BE2C (cell line): ENCODE measurements around the gene NOTCH4.
"Not testable (repeated sequence)": the region's sequence is repeated elsewhere in the genome, so short reads cannot be mapped to it uniquely, and the experiment has no call there.

Source experiments
- DNase-seq: peaks from one replicate; pipeline ENCODE4 v3.0.0-alpha.2; 2020
- H3K27me3 ChIP-seq: fragments of 250-450 bp; sonication (Bioruptor Pico); 2 replicates; pipeline ENCODE4 v1.5.1; 2020; ENCODE audit warnings: mild to moderate bottlenecking
- H3K36me3 ChIP-seq: fragments of 250-450 bp; sonication (Bioruptor Pico); 2 replicates; pipeline ENCODE4 v1.5.1; 2020; ENCODE audit warnings: mild to moderate bottlenecking
- H3K4me1 ChIP-seq: fragments of 250-450 bp; sonication (Bioruptor Pico); 2 replicates; pipeline ENCODE4 v1.5.1; 2020
- H3K4me3 ChIP-seq: 2 replicates; pipeline ENCODE4 v1.5.1; 2011; ENCODE audit warnings: low read depth, low read length
- H3K9me3 ChIP-seq: fragments of 250-450 bp; sonication (Bioruptor Pico); 2 replicates; pipeline ENCODE4 v1.5.1; 2020
- TF ChIP-seq, protein P1 (sequence below): IDR thresholded peaks from 2 replicates; pipeline ENCODE4 v1.5.1; 2012; ENCODE audit warnings: mild to moderate bottlenecking, low read depth, low read length

NOTCH4 gene

DNA sequence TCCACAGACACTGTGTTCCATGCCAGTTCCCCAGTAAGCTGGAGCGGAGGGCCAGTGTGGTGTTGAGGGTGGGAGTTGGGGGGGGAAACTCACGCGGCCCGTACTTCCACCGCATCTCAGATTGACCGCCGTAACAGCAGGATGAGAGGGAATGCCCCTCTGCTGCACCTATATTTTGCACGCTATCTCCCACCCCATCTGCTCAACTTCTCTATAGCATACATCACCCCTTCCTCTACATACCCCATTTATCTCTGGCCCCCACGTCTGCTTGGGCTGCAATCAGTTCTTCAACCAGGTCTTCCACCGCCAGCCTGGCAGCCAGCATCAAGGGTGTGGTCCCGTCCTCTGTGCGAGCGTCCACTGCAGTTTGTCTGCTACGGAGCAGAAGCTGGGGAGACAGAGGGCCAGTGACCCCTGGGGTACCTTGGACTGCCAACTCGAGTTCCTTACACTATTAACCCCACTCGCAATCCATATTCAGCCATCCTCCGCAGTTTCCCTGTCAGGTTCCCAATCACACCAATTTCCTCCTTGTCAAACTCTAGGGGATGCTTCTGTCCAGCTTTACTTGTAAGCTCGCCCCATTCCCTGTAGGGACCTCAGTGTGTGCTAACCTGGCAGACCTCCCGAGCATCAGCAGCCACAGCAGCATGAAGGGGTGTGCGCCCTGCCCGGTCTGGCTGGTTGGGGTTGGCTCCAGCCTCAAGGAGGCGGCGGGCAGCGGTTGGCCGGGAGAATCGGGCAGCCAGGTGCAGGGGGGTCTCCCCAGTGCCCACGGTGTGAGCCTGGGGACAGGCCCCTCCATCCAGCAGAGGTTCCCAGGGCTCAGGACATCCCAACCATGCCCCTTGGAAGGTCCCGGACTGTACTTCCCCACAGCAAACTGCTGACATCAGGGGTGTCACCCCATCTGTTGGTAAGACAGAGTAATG lies 26.9 kb downstream of the NOTCH4 start:
- no peaks in the 10 kb centered on the region for H3K27me3 ChIP-seq
- H3K4me3 ChIP-seq, result peak overlapping the region; percentile 90
- no peaks in the 10 kb centered on the region for H3K9me3 ChIP-seq
- H3K36me3 ChIP-seq, result no peaks in the 10 kb centered on the region
- TF ChIP-seq, protein P1, sequence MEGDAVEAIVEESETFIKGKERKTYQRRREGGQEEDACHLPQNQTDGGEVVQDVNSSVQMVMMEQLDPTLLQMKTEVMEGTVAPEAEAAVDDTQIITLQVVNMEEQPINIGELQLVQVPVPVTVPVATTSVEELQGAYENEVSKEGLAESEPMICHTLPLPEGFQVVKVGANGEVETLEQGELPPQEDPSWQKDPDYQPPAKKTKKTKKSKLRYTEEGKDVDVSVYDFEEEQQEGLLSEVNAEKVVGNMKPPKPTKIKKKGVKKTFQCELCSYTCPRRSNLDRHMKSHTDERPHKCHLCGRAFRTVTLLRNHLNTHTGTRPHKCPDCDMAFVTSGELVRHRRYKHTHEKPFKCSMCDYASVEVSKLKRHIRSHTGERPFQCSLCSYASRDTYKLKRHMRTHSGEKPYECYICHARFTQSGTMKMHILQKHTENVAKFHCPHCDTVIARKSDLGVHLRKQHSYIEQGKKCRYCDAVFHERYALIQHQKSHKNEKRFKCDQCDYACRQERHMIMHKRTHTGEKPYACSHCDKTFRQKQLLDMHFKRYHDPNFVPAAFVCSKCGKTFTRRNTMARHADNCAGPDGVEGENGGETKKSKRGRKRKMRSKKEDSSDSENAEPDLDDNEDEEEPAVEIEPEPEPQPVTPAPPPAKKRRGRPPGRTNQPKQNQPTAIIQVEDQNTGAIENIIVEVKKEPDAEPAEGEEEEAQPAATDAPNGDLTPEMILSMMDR, result no peak
- DNase-seq, result no peak
- H3K4me1 ChIP-seq, result peaks cover 2% of the 10 kb centered on the region; the same call in 1 of the 2 replicates

DNA sequence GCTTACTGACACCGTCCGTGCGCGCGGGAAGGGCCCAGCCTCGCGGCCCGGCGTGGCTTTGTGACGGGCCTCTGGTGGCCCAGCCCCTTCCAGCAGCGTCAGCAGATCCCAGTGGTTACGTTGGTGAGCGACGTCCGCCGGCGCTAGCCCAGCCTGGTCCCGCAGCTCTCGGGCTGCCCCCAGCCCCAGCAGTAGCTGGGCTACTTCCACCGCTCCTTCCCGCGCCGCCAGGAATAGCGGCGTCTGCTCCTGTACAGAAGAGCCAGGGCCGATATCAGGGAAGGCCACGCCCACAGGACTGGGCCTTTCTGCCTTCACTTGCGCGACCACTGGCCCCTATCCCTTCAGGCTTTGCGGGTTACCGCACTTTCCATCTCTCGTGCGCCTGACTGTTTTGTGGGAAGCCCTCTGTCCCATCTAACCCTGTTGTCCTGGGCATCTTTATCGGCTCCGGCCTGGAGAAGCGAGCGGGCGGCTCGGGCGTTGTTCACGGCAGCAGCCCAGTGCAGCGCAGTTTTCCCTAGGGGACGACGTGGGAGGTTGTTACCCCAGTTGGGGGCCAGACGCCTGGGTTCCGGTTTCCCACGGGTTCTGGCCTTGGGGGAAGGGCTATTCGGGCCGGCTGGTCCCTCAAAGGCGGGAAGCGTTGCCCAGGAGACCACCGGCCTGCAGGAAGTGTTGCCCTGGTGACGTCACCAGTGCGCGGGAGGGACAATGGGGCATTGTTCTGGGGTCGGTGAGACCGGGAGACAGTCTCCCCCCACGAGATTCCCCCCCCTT lies 27.8 kb downstream of the NOTCH4 start:
- H3K9me3 ChIP-seq, result no peaks in the 10 kb centered on the region
- H3K4me3 ChIP-seq, result peak overlapping the region; percentile 90
- H3K36me3 ChIP-seq, result no peaks in the 10 kb centered on the region
- DNase-seq, result peak; percentile 95
- H3K4me1 ChIP-seq, result peaks cover 2% of the 10 kb centered on the region; the same call in 1 of the 2 replicates
- no peaks in the 10 kb centered on the region for H3K27me3 ChIP-seq
- TF ChIP-seq, protein P1, result no peak

DNA sequence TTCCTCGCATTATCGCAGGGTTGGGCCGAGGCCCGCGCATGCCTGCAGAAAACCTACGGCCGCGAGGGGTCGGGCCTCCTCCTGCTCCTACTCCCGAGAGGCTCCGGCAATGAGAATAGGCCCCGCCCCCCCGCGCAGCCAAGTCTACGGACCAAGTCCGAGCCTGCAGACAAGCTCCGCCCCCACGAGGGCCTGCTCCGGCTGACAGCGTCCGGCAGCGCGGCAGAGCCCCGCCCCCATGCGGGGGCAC lies 28.3 kb downstream of the NOTCH4 start:
- Histone ChIP-seq H3K9me3 (no peaks in the 10 kb centered on the region), H3K27me3 (no peaks in the 10 kb centered on the region), H3K36me3 (no peaks in the 10 kb centered on the region), H3K4me3 (peak overlapping the region; percentile 52), H3K4me1 (peaks cover 2% of the 10 kb centered on the region; the same call in 1 of the 2 replicates)
- TF ChIP-seq, protein P1, result peak; percentile 40; the same call in 1 of the 2 replicates
- peak; percentile 100 for DNase-seq

DNA sequence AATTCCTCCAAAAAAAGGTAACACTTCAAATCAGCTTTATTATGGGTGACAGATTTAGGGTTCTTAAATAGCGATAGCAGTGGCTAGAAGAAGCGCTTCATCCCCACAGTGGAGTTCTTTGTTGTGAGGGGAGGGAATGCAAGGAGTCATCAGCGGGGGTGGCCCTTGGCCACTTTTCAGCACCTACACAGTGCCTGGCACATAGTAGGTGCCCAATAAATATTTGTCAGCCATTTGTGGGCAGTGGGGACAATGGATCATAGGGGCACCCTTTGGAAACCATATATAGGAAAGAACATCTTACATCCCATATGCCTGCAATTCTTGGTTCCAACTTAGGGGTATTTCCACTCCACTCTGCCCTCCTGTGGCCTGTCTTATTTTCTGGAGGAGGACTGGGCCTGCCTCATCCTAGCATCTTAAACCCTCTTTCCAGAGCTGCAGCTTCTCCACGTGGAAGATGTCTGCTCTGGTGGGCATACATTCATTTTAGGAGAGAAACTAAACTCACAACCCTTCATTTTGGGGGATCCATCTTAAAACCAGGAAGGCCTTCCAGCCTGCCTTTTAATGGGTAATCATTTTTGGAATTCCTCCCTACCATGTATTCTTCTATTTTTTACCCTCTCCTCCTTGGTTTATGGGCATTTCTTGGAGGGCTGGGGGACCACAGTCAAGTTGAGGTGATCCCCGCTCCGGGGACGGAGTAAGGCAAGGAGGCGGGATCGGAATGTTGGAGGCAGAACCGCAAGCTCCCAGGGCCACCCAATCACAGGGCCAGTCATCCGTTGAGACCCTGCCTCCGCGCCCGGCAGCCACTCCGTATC lies 28.8 kb downstream of the NOTCH4 start:
- no peak for DNase-seq
- H3K27me3 ChIP-seq, result no peaks in the 10 kb centered on the region
- H3K9me3 ChIP-seq, result no peaks in the 10 kb centered on the region
- TF ChIP-seq, protein P1, result peak; percentile 63
- peak overlapping the region; percentile 52 for H3K4me3 ChIP-seq
- peaks cover 2% of the 10 kb centered on the region; the same call in 1 of the 2 replicates for H3K4me1 ChIP-seq
- no peaks in the 10 kb centered on the region for H3K36me3 ChIP-seq

DNA sequence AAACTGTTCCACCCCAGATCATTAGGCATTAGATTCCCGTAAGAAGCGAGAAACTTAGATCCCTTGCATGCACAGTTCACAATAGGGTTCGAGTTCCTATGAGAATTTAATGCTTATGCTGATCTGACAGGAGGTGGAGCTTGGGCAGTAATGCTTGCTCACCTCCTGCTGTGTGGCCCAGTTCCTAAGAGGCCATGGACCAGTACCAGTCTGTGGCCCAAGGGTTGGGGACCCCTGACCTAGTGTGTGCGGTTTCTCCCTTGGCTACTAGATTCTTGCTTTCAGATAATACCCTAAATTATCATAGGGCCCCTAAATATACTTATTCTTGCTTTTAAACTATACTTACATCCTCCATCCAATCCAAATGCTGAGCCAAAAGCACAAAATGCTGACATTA lies 29.5 kb downstream of the NOTCH4 start:
- H3K27me3 ChIP-seq, result no peaks in the 10 kb centered on the region
- H3K36me3 ChIP-seq, result no peaks in the 10 kb centered on the region
- H3K9me3 ChIP-seq, result no peaks in the 10 kb centered on the region
- H3K4me1 ChIP-seq, result peaks cover 2% of the 10 kb centered on the region; the same call in 1 of the 2 replicates
- no peak for DNase-seq
- TF ChIP-seq, protein P1, result no peak
- H3K4me3 ChIP-seq, result no peak overlapping the region

DNA sequence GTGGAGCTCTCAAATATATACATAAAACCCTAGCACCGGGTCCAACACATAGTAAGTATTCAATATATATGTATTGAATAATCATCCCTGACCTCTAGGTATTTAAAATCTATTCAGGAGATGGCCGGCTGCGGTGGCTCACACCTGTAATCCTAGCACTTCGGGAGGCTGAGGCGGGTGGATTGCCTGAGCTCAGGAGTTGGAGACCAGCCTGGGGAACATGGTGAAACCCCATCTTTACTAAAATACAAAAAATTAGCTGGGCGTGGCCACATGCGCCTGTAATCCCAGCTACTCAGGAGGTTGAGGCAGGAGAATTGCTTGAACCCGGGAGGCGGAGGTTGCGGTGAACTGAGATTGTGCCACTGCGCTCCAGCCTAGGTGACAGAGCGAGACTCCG lies 30.8 kb downstream of the NOTCH4 start:
- not testable (repeated sequence) for H3K4me1 ChIP-seq, H3K4me3 ChIP-seq, H3K36me3 ChIP-seq, H3K27me3 ChIP-seq, DNase-seq, H3K9me3 ChIP-seq
